ENCODE measurements around the gene AGPAT4. TPM values are rescaled to one million over a fixed set of nuclear protein-coding genes. Genes with fewer than 3 reads are reported as not detected.

The AGPAT4 gene
- total RNA-seq, 2 donors from 2014 or later, result 61.0 to 61.1 TPM

GRCh38 chr6:161150136-161150535, 123.7 kb downstream of the AGPAT4 start:
- no peak for DNase-seq
- Mint-ChIP-seq H3K36me3 (ENCODE audit: low read depth) (peaks cover 87% of the 10 kb centered on the region), H3K9me3 (no peaks in the 10 kb centered on the region), H3K27ac (no peak overlapping the region), H3K4me3 (no peak overlapping the region), H3K4me1 (no peaks in the 10 kb centered on the region), H3K27me3 (ENCODE audit: insufficient read depth) (no peaks in the 10 kb centered on the region)
- Histone ChIP-seq H3K27ac (ENCODE audit: low read depth, low read length) (no peak overlapping the region), H3K9ac (ENCODE audit: extremely low read depth, low read length, poor library complexity, severe bottlenecking) (no peak overlapping the region), H3K4me3 (ENCODE audit: low read length) (no peak overlapping the region), H3K4me1 (ENCODE audit: control insufficient read depth, insufficient read depth, low read length) (peaks cover 5% of the 10 kb centered on the region), H3K36me3 (ENCODE audit: control insufficient read depth, insufficient read depth, low read length) (peaks cover 76% of the 10 kb centered on the region), H3K27me3 (ENCODE audit: control insufficient read depth, insufficient read depth, low read length, poor library complexity, severe bottlenecking) (no peaks in the 10 kb centered on the region), H3K9me3 (ENCODE audit: control insufficient read depth, low read length) (no peaks in the 10 kb centered on the region)
- 92 to 100% methylated on average over 5 of the region's 5 CpGs for WGBS, 2 experiments (ENCODE audit: insufficient coverage in 1 of 2, insufficient read length in 1 of 2)
- TF ChIP-seq, protein P1, sequence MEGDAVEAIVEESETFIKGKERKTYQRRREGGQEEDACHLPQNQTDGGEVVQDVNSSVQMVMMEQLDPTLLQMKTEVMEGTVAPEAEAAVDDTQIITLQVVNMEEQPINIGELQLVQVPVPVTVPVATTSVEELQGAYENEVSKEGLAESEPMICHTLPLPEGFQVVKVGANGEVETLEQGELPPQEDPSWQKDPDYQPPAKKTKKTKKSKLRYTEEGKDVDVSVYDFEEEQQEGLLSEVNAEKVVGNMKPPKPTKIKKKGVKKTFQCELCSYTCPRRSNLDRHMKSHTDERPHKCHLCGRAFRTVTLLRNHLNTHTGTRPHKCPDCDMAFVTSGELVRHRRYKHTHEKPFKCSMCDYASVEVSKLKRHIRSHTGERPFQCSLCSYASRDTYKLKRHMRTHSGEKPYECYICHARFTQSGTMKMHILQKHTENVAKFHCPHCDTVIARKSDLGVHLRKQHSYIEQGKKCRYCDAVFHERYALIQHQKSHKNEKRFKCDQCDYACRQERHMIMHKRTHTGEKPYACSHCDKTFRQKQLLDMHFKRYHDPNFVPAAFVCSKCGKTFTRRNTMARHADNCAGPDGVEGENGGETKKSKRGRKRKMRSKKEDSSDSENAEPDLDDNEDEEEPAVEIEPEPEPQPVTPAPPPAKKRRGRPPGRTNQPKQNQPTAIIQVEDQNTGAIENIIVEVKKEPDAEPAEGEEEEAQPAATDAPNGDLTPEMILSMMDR (conservative IDR thresholded peaks at IDR 0.05), result no peak

DNA sequence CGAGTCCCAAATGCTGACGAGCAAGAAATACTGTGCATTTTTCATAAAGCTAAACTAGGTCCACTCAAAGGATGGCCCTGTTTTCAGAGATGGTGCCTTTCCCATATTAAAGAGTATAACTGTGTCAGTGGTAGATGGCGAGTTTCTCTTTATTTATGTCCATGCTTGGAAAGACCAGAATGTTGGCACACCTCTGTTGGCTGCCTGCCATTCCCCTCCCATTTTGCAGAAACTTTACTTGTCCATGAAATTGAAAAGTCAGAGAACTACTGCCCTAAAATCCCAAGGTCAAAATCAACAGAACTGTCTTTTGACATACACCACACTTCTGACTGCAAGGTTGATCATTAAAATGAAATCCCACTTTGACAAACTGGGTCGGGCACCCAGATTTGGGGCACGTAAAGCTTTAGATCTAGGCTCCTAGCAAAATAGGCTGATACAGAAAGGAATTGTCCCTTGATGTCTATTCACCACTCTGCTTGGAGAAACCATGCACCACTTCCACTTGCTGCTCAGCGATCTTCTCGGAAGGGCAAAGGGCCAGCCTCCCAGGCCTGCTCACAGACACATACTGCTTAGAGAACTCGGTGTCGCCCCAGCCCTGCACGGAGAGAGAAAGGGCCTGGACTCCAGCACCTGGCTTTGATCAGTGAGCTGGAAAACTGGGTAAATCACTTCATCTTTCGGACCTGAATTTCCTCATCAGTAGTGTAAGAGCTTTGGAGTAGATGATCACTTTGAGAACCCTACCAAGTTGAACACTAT, 130.0 kb downstream of the AGPAT4 start:
- 94 to 95% methylated on average over 9 to 11 of the region's 11 CpGs for WGBS, 2 experiments (ENCODE audit: insufficient coverage in 1 of 2, insufficient read length in 1 of 2)
- Histone ChIP-seq H3K27me3 (ENCODE audit: control insufficient read depth, insufficient read depth, low read length, poor library complexity, severe bottlenecking) (no peaks in the 10 kb centered on the region), H3K4me1 (ENCODE audit: control insufficient read depth, insufficient read depth, low read length) (peaks cover 5% of the 10 kb centered on the region), H3K27ac (ENCODE audit: low read depth, low read length) (no peak overlapping the region), H3K9me3 (ENCODE audit: control insufficient read depth, low read length) (no peaks in the 10 kb centered on the region), H3K9ac (ENCODE audit: extremely low read depth, low read length, poor library complexity, severe bottlenecking) (no peak overlapping the region), H3K4me3 (ENCODE audit: low read length) (no peak overlapping the region), H3K36me3 (ENCODE audit: control insufficient read depth, insufficient read depth, low read length) (peaks cover 75% of the 10 kb centered on the region)
- Mint-ChIP-seq H3K4me1 (no peaks in the 10 kb centered on the region), H3K27ac (no peak overlapping the region), H3K27me3 (ENCODE audit: insufficient read depth) (no peaks in the 10 kb centered on the region), H3K4me3 (no peak overlapping the region), H3K36me3 (ENCODE audit: low read depth) (peaks cover 80% of the 10 kb centered on the region), H3K9me3 (no peaks in the 10 kb centered on the region)
- TF ChIP-seq, protein P1 (conservative IDR thresholded peaks at IDR 0.05), result no peak
- no peak for DNase-seq

GRCh38 chr6:161142957-161143296, 130.9 kb downstream of the AGPAT4 start:
- Histone ChIP-seq H3K27me3 (ENCODE audit: control insufficient read depth, insufficient read depth, low read length, poor library complexity, severe bottlenecking) (no peaks in the 10 kb centered on the region), H3K27ac (ENCODE audit: low read depth, low read length) (no peak overlapping the region), H3K36me3 (ENCODE audit: control insufficient read depth, insufficient read depth, low read length) (peaks cover 74% of the 10 kb centered on the region), H3K9ac (ENCODE audit: extremely low read depth, low read length, poor library complexity, severe bottlenecking) (no peak overlapping the region), H3K4me1 (ENCODE audit: control insufficient read depth, insufficient read depth, low read length) (peaks cover 5% of the 10 kb centered on the region), H3K9me3 (ENCODE audit: control insufficient read depth, low read length) (no peaks in the 10 kb centered on the region), H3K4me3 (ENCODE audit: low read length) (no peak overlapping the region)
- Mint-ChIP-seq H3K9me3 (no peaks in the 10 kb centered on the region), H3K27me3 (ENCODE audit: insufficient read depth) (no peaks in the 10 kb centered on the region), H3K4me3 (no peak overlapping the region), H3K27ac (no peak overlapping the region), H3K36me3 (ENCODE audit: low read depth) (peaks cover 78% of the 10 kb centered on the region), H3K4me1 (no peaks in the 10 kb centered on the region)
- TF ChIP-seq, protein P1 (conservative IDR thresholded peaks at IDR 0.05), result no peak
- DNase-seq, result no peak
- WGBS, 2 experiments (ENCODE audit: insufficient coverage in 1 of 2, insufficient read length in 1 of 2), result 95 to 100% methylated on average over 1 to 5 of the region's 5 CpGs
